ENCODE data around the gene POLH. TPM values are rescaled to one million over a fixed set of nuclear protein-coding genes. Genes with fewer than 3 reads are reported as not detected.

POLH gene
- total and polyA plus RNA-seq, 10 of the 15 experiments (the other 5 are each of a cell fraction or from before 2014, with no cell fraction given), result 5.5 to 33.6 (median 18.6) TPM

DNA sequence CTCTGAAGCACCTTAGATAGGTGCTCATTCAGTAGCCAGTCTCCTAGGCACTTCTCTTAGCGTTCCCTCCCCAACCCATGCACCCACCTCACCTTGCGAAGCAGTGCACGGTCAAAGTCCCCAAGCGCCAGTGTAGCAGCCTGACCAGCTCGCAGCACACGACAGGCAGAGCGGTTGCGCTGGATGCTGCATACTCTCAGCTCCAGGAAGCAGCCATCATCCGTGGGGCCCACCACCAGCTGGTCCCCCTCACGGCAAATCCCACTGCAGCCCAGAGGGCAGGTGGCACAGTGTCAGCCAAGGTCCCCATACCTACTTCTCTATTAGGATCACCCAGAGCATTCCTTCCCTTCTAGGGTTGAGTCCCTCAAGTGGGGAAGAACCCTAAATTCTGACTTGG lies 46.6 kb downstream of the POLH start:
- intact Hi-C loops (cut with micrococcal nuclease; ENCODE audit: unreplicated experiment) (no loop called here), in situ Hi-C loops (cut with MboI) (no loop called here)
- ChIA-PET POLR2A (interaction anchor here (0.5 to 0.6 kb wide), 2 partner anchors 299 to 509 kb away, joined by 3 to 4 read pairs; no protein-coding TSS in a partner anchor), SMC1A (ENCODE audit: uncharacterized antibody, unreplicated experiment) (no interaction called here), RAD21 (ENCODE audit: unreplicated experiment) (no interaction called here), CTCF (no interaction called here)
- Histone ChIP-seq H3K9me3 (replicated peaks; ENCODE audit: control insufficient read depth, insufficient read depth, low read length) (no peaks in the 10 kb centered on the region), H3K36me3 (ENCODE audit: control insufficient read depth in 2 of 2, insufficient read depth in 2 of 2, low read length in 1 of 2) (peaks cover 20 to 53% of the 10 kb centered on the region in 2 experiments), H3K4me2 (ENCODE audit: control insufficient read depth, insufficient read depth) (no peak overlapping the region), H3K27me3 (replicated peaks in 1 of 2; ENCODE audit: control insufficient read depth in 2 of 2, insufficient read depth in 2 of 2, low read length in 1 of 2) (no peaks in the 10 kb centered on the region), H3K79me2 (ENCODE audit: control insufficient read depth, insufficient read depth, low read length) (peaks cover 11% of the 10 kb centered on the region), H3K4me3 (no peak overlapping the region), H3K27ac (ENCODE audit: control insufficient read depth, insufficient read depth) (no peak overlapping the region), H3K9ac (ENCODE audit: control insufficient read depth, insufficient read depth, low read length) (no peak overlapping the region), H2AFZ (ENCODE audit: control insufficient read depth, low read depth, low read length) (no peak overlapping the region), H3K4me1 (ENCODE audit: control insufficient read depth, insufficient read depth, low read length) (peaks cover 5% of the 10 kb centered on the region), H4K20me1 (ENCODE audit: control insufficient read depth, insufficient read depth) (no peaks in the 10 kb centered on the region)
- no TSS peak for BruUV-seq (replicated peaks)
- DNase-seq (ENCODE audit: low read depth, low spot score) (no peak), ATAC-seq (no peak), FAIRE-seq (no peak)
- TF ChIP-seq JUND (IDR thresholded peaks at IDR 0.05; ENCODE audit: low read depth, low read length), result no peak
- peak; percentile 47 for TF ChIP-seq POLR2A (IDR thresholded peaks at IDR 0.05; ENCODE audit: low read depth, low read length)
- no peak for TF ChIP-seq EGR1 (IDR thresholded peaks at IDR 0.05; ENCODE audit: borderline replicate concordance in 1 of 2, low read depth in 2 of 2, low read length in 2 of 2)
- over 99% methylated on average over 10 of the region's 10 CpGs for WGBS (ENCODE audit: insufficient coverage, insufficient replicate concordance, low lambda C conversion rate, missing lambda C conversion rate)

GRCh38 chr6:43623880-43624785 lies 48.1 kb downstream of the POLH start:
- H3K4me2 ChIP-seq (ENCODE audit: control insufficient read depth, insufficient read depth), result no peak overlapping the region
- no peaks in the 10 kb centered on the region for H3K27me3 ChIP-seq (replicated peaks in 1 of 2; ENCODE audit: control insufficient read depth in 2 of 2, insufficient read depth in 2 of 2, low read length in 1 of 2)
- peaks cover 22% of the 10 kb centered on the region for H3K79me2 ChIP-seq (ENCODE audit: control insufficient read depth, insufficient read depth, low read length)
- TF ChIP-seq MXI1 (IDR thresholded peaks at IDR 0.05; ENCODE audit: low read depth, low read length) (no peak), POLR2A (IDR thresholded peaks at IDR 0.05; ENCODE audit: low read depth, low read length) (0 out of 2 replicates have a peak, but pooled peaks have one; percentile 36), NFYA (IDR thresholded peaks at IDR 0.05; ENCODE audit: borderline replicate concordance, low read depth, low read length) (no peak)
- H3K27ac ChIP-seq (ENCODE audit: control insufficient read depth, insufficient read depth), result no peak overlapping the region
- RAD21 ChIA-PET (ENCODE audit: unreplicated experiment), result no interaction called here
- CTCF ChIA-PET, result interaction anchor here (1.0 kb wide), 1 partner anchor 142 kb away, joined by 3 read pairs; no protein-coding TSS in a partner anchor
- H3K4me3 ChIP-seq, result no peak overlapping the region
- FAIRE-seq, result no peak
- peaks cover 20 to 53% of the 10 kb centered on the region in 2 experiments for H3K36me3 ChIP-seq (ENCODE audit: control insufficient read depth in 2 of 2, insufficient read depth in 2 of 2, low read length in 1 of 2)
- in situ Hi-C loops (cut with MboI) (no loop called here), intact Hi-C loops (cut with micrococcal nuclease; ENCODE audit: unreplicated experiment) (no loop called here)
- 94% methylated on average over 12 of the region's 12 CpGs for WGBS (ENCODE audit: insufficient coverage, insufficient replicate concordance, low lambda C conversion rate, missing lambda C conversion rate)
- H2AFZ ChIP-seq (ENCODE audit: control insufficient read depth, low read depth, low read length), result no peak overlapping the region
- no peaks in the 10 kb centered on the region for H3K9me3 ChIP-seq (replicated peaks; ENCODE audit: control insufficient read depth, insufficient read depth, low read length)
- no peak overlapping the region for H3K9ac ChIP-seq (ENCODE audit: control insufficient read depth, insufficient read depth, low read length)
- no peak for DNase-seq (ENCODE audit: low read depth, low spot score)
- BruUV-seq (replicated peaks), result no TSS peak
- ATAC-seq, result no peak
- peaks cover 9% of the 10 kb centered on the region for H3K4me1 ChIP-seq (ENCODE audit: control insufficient read depth, insufficient read depth, low read length)
- H4K20me1 ChIP-seq (ENCODE audit: control insufficient read depth, insufficient read depth), result no peaks in the 10 kb centered on the region
- SMC1A ChIA-PET (ENCODE audit: uncharacterized antibody, unreplicated experiment), result no interaction called here
- POLR2A ChIA-PET, result interaction anchor here (0.6 kb wide), 1 partner anchor 51 kb away, joined by 3 read pairs; no protein-coding TSS in a partner anchor
